HG02642 (cell line): ENCODE results near the gene HBA1.
"Not testable (repeated sequence)": the region's sequence is repeated elsewhere in the genome, so short reads cannot be mapped to it uniquely, and the experiment has no call there.

Experiments
- ATAC-seq: cut with Tn5 transposase; IDR thresholded peaks from one replicate; pipeline ENCODE4 v1.9.1; 2021; ENCODE audit warnings: mild to moderate bottlenecking; ENCODE audit not compliant: unreplicated experiment, poor library complexity

HBA1 gene

GRCh38 chr16:176477-177382 is at the start of gene HBA1:
Gene HBA1 (plus strand): TSS chr16:176680. CDS start chr16:176717, 37 bp downstream.
- not testable (repeated sequence) for ATAC-seq

DNA sequence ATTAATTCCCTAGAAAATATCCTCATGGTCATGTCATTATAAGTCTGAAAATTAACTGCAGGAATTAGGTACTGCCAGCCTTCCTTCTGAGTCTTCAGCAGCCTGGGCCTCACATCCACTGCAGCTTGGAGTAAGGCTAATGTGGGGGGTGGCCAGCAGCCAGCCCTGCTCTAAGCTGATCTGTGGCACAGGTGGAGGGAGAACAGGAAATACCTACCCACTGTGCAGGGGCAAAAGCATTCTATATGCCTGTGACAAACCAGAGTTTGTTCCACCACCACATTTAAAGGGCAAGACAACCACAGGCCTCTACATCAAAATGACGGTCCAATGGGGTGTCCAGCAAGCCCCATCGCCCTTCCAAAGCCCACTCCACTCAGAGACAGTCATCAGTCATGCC is 47.4 kb upstream of the HBA1 start:
- ATAC-seq: no peak

DNA sequence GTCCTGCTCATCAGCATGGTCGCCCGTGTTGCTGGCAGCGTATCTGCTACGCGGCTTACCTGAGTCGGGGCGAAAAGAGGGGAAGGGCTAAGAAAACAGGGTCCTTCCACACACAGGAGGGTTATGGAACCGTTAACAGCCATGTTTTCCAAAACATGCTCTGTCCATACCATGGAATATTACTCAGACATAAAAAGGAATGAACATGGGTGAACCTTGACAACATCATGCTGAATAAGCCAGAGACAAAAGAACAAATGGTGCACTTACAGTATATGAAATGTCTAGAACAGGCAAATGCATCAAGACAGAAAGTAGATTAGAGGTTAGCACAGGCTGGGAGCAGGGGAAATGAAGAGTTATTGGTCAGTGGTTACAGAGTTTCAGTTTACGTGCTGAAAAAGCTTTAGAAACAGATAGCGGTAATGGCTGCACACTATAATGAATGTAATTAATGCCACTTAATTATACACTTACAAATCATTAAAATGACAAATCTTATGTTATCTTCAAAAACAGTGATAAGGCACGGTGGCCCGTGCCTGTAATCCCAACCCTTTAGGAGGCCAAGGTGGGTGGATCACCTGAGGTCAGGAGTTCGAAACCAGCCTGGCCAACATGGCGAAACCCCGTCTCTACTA is 45.8 kb upstream of the HBA1 start:
- no peak for ATAC-seq

GRCh38 chr16:132120-132519 is 44.4 kb upstream of the HBA1 start:
- no peak for ATAC-seq

DNA sequence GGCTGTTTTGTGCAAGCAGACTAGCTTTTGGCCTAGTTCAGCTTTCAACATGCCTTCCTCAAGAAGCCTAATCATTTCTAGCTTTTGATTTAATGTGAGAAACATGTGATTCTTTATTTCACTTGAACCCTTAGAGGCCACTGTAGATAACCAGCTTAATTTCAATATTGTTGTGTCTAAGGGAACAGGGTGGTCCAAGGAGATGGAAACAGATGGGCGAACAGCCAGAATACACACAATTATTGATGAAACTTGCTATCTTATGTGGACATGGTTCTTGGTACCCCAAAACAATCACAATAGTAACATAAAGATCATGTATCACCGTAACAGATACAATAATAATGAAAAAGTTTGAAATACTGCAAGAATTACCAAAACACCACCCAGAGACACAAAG is 42.8 kb upstream of the HBA1 start:
- ATAC-seq: no peak

DNA sequence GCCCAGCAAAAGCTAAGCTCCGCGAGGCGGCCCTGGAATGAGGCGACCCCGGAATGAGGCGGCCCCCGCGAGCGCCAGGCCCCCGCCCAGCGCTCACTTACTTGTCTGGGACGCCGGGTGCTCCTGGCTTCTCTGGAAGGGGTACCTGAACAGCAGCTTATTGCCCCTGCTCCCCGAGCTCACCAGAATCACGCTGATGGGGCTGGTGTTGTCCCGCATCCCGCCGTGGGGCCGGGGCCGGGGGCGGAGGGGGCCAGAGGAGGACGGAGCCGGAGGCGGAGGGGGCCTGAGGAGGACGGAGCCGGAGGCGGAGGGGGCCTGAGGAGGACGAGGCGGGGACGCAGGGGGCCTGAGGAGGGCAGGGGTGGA is 38.4 kb upstream of the HBA1 start:
- ATAC-seq: no peak

DNA sequence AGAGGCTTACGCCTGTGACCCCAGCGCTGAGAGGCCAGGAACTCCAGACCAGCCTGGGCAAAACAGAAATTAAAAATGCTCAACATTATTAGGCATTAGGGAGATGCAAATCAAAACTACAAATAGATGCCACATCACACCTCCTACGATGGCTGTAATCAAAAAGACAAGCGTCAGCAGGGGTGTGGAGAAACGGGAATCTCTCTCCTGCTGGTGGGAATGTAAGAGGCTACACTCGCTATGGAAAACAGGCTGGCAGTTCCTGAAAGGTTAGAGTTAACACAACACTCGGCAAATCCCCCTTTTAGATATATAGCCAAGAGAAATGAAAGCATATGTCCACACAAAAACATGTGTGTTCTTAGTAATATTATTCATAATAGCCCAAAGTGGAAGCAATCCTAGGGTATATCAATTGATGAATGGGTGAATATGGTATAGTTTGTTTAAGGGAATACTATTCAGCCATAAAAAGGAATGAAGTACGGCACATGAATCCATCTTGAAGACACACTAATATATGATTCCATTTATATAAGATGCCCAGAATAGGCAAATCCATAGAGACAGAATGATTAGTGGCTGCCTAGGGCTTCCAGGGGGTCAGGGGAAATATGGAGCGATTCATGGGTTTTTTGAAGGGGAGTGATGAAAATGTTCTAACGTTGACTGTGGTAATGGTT is 36.2 kb upstream of the HBA1 start:
- ATAC-seq: no peak

DNA sequence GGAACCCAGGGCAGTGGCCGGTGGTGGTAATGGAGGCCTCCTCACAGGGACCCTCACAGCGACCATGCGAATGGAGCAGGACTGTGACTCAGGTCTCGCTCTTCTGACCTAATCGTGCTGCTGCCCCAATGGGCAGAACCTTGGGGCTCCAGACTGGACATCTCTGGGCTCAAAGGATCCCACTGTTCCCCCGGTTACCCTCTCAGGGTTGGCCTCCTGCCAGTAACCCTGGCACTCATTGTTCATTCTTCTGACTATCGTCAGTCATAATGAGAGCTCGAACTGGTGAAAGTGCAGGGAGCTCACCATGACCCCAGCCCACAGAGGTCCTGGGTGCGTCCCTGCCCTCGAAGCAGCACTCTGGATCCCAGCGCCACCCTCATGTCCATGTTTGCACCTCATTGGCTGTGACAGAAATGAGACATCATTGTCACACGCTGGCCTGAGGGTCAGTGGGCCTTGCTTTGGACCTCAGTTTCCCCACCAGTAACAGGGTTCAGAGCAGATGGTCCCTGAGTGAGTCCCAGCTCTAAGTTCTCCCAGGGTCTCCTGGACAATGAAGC is 34.0 kb upstream of the HBA1 start:
- no peak for ATAC-seq

GRCh38 chr16:143047-143446 is 33.4 kb upstream of the HBA1 start:
- ATAC-seq: no peak

GRCh38 chr16:143456-143855 is 33.0 kb upstream of the HBA1 start:
- no peak for ATAC-seq

DNA sequence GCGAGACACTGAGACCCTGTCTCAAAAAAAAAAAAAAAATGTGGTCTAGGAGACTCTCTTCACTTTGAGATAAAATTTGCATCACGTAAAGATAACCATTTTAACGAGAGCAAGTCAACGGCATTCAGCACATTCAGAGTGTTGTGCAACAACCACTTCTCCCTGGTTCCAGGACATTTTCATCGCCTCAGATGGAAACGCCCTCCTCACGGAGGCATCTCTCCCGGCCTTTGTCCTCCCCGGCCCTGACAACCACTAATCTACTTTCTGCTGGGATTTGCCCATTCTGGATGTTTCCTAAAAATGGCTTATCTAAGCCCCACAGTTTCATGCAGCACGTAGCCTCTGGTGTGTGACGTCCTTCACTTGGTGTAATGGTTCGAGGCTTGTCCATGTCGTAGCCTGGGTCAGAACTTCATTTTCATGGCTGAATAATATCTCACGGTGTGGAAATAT is 31.7 kb upstream of the HBA1 start:
- ATAC-seq: no peak

GRCh38 chr16:146646-147045 is 29.8 kb upstream of the HBA1 start:
- ATAC-seq: no peak

DNA sequence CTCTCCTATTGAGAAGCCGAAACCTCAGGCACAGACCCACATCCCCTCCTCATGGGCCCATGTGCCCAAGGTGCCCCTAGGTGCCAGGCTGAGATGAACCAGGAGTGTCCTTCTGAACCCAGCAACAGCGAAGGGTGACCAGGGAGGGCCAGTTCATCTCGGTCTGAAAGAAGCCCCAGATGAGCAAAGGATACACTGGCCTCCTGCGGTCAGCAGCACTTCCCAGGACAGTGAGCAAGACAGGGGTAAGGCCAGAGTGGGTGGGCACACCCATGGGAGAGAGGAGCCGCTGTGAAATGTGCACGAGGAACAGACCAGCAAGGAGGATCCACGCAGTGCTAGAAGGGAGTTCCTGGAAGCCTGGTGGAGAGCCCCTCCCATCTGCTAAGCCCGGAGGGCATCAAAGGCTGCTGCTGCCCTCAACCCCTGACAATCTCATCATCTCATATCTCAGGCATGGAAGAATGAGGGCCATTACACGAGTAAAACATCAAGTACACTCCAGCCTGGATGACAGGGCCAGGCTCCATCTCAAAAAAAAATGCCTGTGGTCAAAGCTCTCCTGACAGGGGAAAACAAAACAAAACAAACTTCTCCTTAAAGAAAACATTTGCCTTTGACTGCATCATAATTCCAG is 27.3 kb upstream of the HBA1 start:
- ATAC-seq: no peak

GRCh38 chr16:152141-153128 is 24.0 kb upstream of the HBA1 start, which contains the start of gene HBZ:
Gene HBZ (plus strand): TSS chr16:152644. CDS start chr16:152910, 266 bp downstream.
- ATAC-seq: no peak

GRCh38 chr16:153129-153521 is 23.4 kb upstream of the HBA1 start:
- ATAC-seq: not testable (repeated sequence)

DNA sequence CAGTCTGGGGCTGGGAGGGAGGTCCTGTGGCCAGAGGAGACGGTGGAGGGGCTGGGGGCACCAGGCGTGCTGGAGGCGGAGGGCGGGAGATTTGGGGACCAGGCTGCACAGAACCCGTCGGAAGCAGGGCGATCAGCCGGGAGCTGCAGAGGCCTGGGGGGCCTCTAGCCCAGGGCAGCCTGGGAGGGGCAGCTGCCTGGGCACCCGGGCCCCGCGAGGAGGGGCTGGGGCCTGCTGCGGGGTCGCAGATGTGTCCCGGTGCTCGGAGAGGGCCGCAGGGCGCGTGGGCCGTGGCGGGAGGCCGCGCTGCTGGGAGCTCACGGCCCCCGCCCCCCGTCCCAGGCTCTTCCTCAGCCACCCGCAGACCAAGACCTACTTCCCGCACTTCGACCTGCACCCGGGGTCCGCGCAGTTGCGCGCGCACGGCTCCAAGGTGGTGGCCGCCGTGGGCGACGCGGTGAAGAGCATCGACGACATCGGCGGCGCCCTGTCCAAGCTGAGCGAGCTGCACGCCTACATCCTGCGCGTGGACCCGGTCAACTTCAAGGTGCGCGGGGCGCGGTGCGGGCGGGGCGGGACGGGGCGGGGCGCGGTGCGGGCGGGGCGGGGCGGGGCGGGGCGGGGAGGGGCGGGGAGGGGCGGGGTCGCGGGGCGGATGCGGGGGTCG is 22.8 kb upstream of the HBA1 start:
- not testable (repeated sequence) for ATAC-seq

DNA sequence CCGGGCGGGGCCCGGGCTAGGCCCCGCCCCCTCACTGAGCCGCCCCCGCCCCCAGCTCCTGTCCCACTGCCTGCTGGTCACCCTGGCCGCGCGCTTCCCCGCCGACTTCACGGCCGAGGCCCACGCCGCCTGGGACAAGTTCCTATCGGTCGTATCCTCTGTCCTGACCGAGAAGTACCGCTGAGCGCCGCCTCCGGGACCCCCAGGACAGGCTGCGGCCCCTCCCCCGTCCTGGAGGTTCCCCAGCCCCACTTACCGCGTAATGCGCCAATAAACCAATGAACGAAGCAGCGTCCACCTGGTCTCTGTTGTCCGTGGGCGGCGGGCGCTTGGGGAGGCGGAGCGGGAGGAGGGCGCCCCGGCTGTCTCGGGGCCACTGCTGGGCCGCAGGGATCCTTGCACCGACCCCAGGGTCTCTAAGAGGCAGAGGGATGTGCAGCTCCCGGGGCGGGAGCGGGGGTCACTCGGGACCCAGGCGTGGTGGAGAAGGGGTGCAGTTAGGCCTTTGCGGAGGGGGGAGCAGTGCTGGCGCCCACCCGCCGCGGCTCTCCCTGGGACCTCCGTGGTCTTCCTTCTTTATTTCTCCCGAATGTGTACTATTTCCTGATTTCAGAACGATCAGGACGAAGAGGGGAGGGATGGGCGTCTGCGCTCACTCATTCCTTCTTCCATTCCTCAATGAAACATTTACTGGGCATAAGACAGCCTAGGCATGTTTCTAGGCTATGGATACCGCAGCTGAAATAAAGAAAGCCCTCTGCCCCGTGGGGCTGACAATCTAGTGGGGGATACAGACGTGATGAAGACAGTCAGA is 22.1 kb upstream of the HBA1 start:
- ATAC-seq: no peak

DNA sequence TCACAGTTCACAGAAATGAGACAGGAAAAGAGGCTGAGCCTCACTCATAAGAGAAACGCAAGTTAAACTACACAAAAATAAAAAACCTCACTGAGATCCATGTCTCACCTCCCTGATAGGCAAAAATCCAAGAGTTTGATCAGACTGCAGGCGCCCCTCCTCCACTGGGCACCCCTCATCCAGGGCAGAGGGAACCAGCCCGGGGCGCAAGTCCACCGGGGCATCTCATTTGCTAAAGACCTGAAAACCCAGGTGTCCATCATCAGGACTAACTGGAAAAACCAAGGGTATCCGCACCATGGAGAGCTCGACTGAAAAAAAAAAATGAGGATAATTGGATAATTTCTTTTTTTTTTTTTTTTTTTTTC is 21.5 kb upstream of the HBA1 start:
- no peak for ATAC-seq
